Measurements from ENCODE around the gene ETS1. TPM values are rescaled to one million over a fixed set of nuclear protein-coding genes. Genes with fewer than 3 reads are reported as not detected.

ETS1 gene
- total RNA-seq, 2 donors from 2014 or later = 34.3 to 36.4 TPM

- Histone ChIP-seq H3K27ac (ENCODE audit: low read depth, low read length) (no peak overlapping the region), H3K9me3 (ENCODE audit: control insufficient read depth, low read length) (no peaks in the 10 kb centered on the region), H3K27me3 (ENCODE audit: control insufficient read depth, insufficient read depth, low read length, poor library complexity, severe bottlenecking) (no peaks in the 10 kb centered on the region), H3K4me1 (ENCODE audit: control insufficient read depth, insufficient read depth, low read length) (peaks cover 4% of the 10 kb centered on the region), H3K4me3 (ENCODE audit: low read length) (no peak overlapping the region), H3K9ac (ENCODE audit: extremely low read depth, low read length, poor library complexity, severe bottlenecking) (no peak overlapping the region), H3K36me3 (ENCODE audit: control insufficient read depth, insufficient read depth, low read length) (no peaks in the 10 kb centered on the region)
- Mint-ChIP-seq H3K27ac (no peak overlapping the region), H3K4me3 (no peak overlapping the region), H3K36me3 (ENCODE audit: low read depth) (no peaks in the 10 kb centered on the region), H3K27me3 (ENCODE audit: insufficient read depth) (peaks cover 12% of the 10 kb centered on the region), H3K9me3 (no peaks in the 10 kb centered on the region), H3K4me1 (peaks cover 26% of the 10 kb centered on the region)
- TF ChIP-seq CTCF (conservative IDR thresholded peaks at IDR 0.05) = peak; percentile 86
- 59 to 85% methylated on average over 4 to 6 of the region's 6 CpGs for WGBS, 2 experiments (ENCODE audit: insufficient coverage in 1 of 2, insufficient read length in 1 of 2)
- DNase-seq = peak; percentile 89
These were observed 44.9 kb upstream of the ETS1 start for GRCh38 chr11:128632141-128632791.

GRCh38 chr11:128630367-128631230 is 43.2 kb upstream of the ETS1 start:
- peaks cover 4% of the 10 kb centered on the region for H3K4me1 ChIP-seq (ENCODE audit: control insufficient read depth, insufficient read depth, low read length)
- no peaks in the 10 kb centered on the region for H3K27me3 ChIP-seq (ENCODE audit: control insufficient read depth, insufficient read depth, low read length, poor library complexity, severe bottlenecking)
- H3K36me3 Mint-ChIP-seq (ENCODE audit: low read depth) = no peaks in the 10 kb centered on the region
- no peaks in the 10 kb centered on the region for H3K9me3 ChIP-seq (ENCODE audit: control insufficient read depth, low read length)
- no peak overlapping the region for H3K27ac Mint-ChIP-seq
- H3K9ac ChIP-seq (ENCODE audit: extremely low read depth, low read length, poor library complexity, severe bottlenecking) = no peak overlapping the region
- DNase-seq = peak; percentile 93
- H3K4me3 ChIP-seq (ENCODE audit: low read length) = no peak overlapping the region
- H3K4me3 Mint-ChIP-seq = no peak overlapping the region
- no peaks in the 10 kb centered on the region for H3K36me3 ChIP-seq (ENCODE audit: control insufficient read depth, insufficient read depth, low read length)
- H3K27me3 Mint-ChIP-seq (ENCODE audit: insufficient read depth) = peaks cover 9% of the 10 kb centered on the region
- no peaks in the 10 kb centered on the region for H3K9me3 Mint-ChIP-seq
- peaks cover 30% of the 10 kb centered on the region for H3K4me1 Mint-ChIP-seq
- peak; percentile 95 for TF ChIP-seq CTCF (conservative IDR thresholded peaks at IDR 0.05)
- H3K27ac ChIP-seq (ENCODE audit: low read depth, low read length) = no peak overlapping the region
- 53 to 62% methylated on average over 4 to 12 of the region's 12 CpGs for WGBS, 2 experiments (ENCODE audit: insufficient coverage in 1 of 2, insufficient read length in 1 of 2)

- H3K4me3 ChIP-seq (ENCODE audit: low read length) = no peak overlapping the region
- 81 to 93% methylated on average over 4 to 6 of the region's 6 CpGs for WGBS, 2 experiments (ENCODE audit: insufficient coverage in 1 of 2, insufficient read length in 1 of 2)
- peaks cover 4% of the 10 kb centered on the region for H3K4me1 ChIP-seq (ENCODE audit: control insufficient read depth, insufficient read depth, low read length)
- no peaks in the 10 kb centered on the region for H3K27me3 ChIP-seq (ENCODE audit: control insufficient read depth, insufficient read depth, low read length, poor library complexity, severe bottlenecking)
- H3K27ac Mint-ChIP-seq = no peak overlapping the region
- no peaks in the 10 kb centered on the region for H3K9me3 ChIP-seq (ENCODE audit: control insufficient read depth, low read length)
- H3K27me3 Mint-ChIP-seq (ENCODE audit: insufficient read depth) = peaks cover 13% of the 10 kb centered on the region
- no peak overlapping the region for H3K27ac ChIP-seq (ENCODE audit: low read depth, low read length)
- no peaks in the 10 kb centered on the region for H3K36me3 Mint-ChIP-seq (ENCODE audit: low read depth)
- peak; percentile 54 for DNase-seq
- peaks cover 39% of the 10 kb centered on the region for H3K4me1 Mint-ChIP-seq
- H3K9ac ChIP-seq (ENCODE audit: extremely low read depth, low read length, poor library complexity, severe bottlenecking) = no peak overlapping the region
- no peaks in the 10 kb centered on the region for H3K9me3 Mint-ChIP-seq
- TF ChIP-seq CTCF (conservative IDR thresholded peaks at IDR 0.05) = no peak
- no peaks in the 10 kb centered on the region for H3K36me3 ChIP-seq (ENCODE audit: control insufficient read depth, insufficient read depth, low read length)
- no peak overlapping the region for H3K4me3 Mint-ChIP-seq
These were observed 42.3 kb upstream of the ETS1 start for GRCh38 chr11:128629516-128630106.
